ENCODE data around the gene GTPBP3.
"Not testable (repeated sequence)": the region's sequence is repeated elsewhere in the genome, so short reads cannot be mapped to it uniquely, and the experiment has no call there.

GRCh38 chr19:17295551-17295950 lies 41.8 kb upstream of the GTPBP3 start:
- not testable (repeated sequence) for TF ChIP-seq CTCF (IDR thresholded peaks at IDR 0.05 in 4 of 5, conservative IDR thresholded peaks at IDR 0.05 in 1 of 5); POLR2A (IDR thresholded peaks at IDR 0.05)
